Keratinocyte (primary cell): ENCODE data around the gene TUBGCP3. TPM values are rescaled to one million over a fixed set of nuclear protein-coding genes. Genes with fewer than 3 reads are reported as not detected.
A peak's percentile ranks its signal among the peaks of the same experiment; 100 is the strongest.

Source experiments
- DNase-seq: peaks from one replicate; pipeline ENCODE4 v3.0.0-alpha.2; 2011; ENCODE audit warnings: low read depth, missing footprints, low spot score
- FAIRE-seq: peaks from 2 replicates; lab custom pipeline; 2011; peaks lifted over from hg19 to GRCh38; lab: Jason Lieb, UNC
- H2AFZ ChIP-seq: 2 replicates; pipeline ENCODE4 v1.6.0; 2012; ENCODE audit warnings: low read length, control low read depth, inconsistent platforms; ENCODE audit not compliant: control insufficient read depth
- H3K27ac ChIP-seq: 2 replicates; pipeline ENCODE4 v1.5.1; 2011; ENCODE audit warnings: low read length; ENCODE audit not compliant: control insufficient read depth, insufficient read depth
- H3K27me3 ChIP-seq: 3 replicates; pipeline ENCODE4 v1.6.0; 2011; ENCODE audit warnings: low read length; ENCODE audit not compliant: control insufficient read depth, insufficient read depth; ENCODE audit errors: extremely low read depth
- H3K36me3 ChIP-seq, 2 experiments: 2 replicates in 1 of 2; 3 replicates in 1 of 2; pipeline ENCODE4 v1.5.1; 2011; ENCODE audit warnings: low read length in 2 of 2, mild to moderate bottlenecking in 1 of 2; ENCODE audit not compliant: control insufficient read depth in 2 of 2, insufficient read depth in 2 of 2; ENCODE audit errors: extremely low read depth in 1 of 2
- H3K4me1 ChIP-seq: 3 replicates; pipeline ENCODE4 v1.5.1; 2011; ENCODE audit warnings: low read length; ENCODE audit not compliant: control insufficient read depth, insufficient read depth; ENCODE audit errors: extremely low read depth
- H3K4me2 ChIP-seq: 3 replicates; pipeline ENCODE4 v1.6.0; 2011; ENCODE audit warnings: low read depth, low read length; ENCODE audit not compliant: control insufficient read depth, insufficient read depth; ENCODE audit errors: extremely low read depth
- H3K4me3 ChIP-seq, 3 experiments: fragments of 200-600 bp in 1 of 3; sonication (generic) in 1 of 3; 2 replicates in 2 of 3; 3 replicates in 1 of 3; pipeline ENCODE4 v1.5.1; 2011 to 2016; ENCODE audit warnings: low read length in 3 of 3, mild to moderate bottlenecking in 3 of 3, control low read depth in 2 of 3, inconsistent platforms in 1 of 3, low read depth in 1 of 3, mixed read lengths in 1 of 3, mixed run types in 1 of 3, moderate library complexity in 1 of 3; ENCODE audit not compliant: control insufficient read depth in 2 of 3, insufficient read depth in 2 of 3; ENCODE audit errors: extremely low read depth in 1 of 3
- H3K79me2 ChIP-seq: 2 replicates; pipeline ENCODE4 v1.6.0; 2012; ENCODE audit warnings: low read length; ENCODE audit not compliant: control insufficient read depth, insufficient read depth
- H3K9ac ChIP-seq: 3 replicates; pipeline ENCODE4 v1.6.0; 2011; ENCODE audit warnings: low read length; ENCODE audit not compliant: control insufficient read depth, insufficient read depth; ENCODE audit errors: extremely low read depth
- H3K9me1 ChIP-seq: 3 replicates; pipeline ENCODE4 v1.6.0; 2011; ENCODE audit warnings: low read length; ENCODE audit not compliant: control insufficient read depth, insufficient read depth; ENCODE audit errors: extremely low read depth
- H3K9me3 ChIP-seq: 2 replicates; pipeline ENCODE4 v1.5.1; 2012; ENCODE audit warnings: low read depth, low read length; ENCODE audit not compliant: control insufficient read depth
- H4K20me1 ChIP-seq: 3 replicates; pipeline ENCODE4 v1.6.0; 2011; ENCODE audit warnings: low read length; ENCODE audit not compliant: control insufficient read depth, insufficient read depth; ENCODE audit errors: extremely low read depth
- CTCF ChIP-seq, 3 experiments: IDR thresholded peaks in 1 of 3; conservative IDR thresholded peaks in 1 of 3; optimal IDR thresholded peaks in 1 of 3; 2 replicates in 2 of 3; 3 replicates in 1 of 3; pipeline versions ENCODE3 to v1.5.1; 2011; ENCODE audit warnings: low read length in 3 of 3, mild to moderate bottlenecking in 3 of 3, moderate library complexity in 2 of 3, control low read depth in 1 of 3, inconsistent platforms in 1 of 3; ENCODE audit not compliant: insufficient read depth in 2 of 3; ENCODE audit errors: extremely low read depth in 1 of 3
- EZH2 ChIP-seq: IDR thresholded peaks from one replicate; pipeline ENCODE4 v1.6.1; 2012; ENCODE audit warnings: inconsistent platforms, mild to moderate bottlenecking, low read length, moderate library complexity
- dilution Hi-C: fragments of 300-500 bp; cut with MboI; formaldehyde crosslinking; loops from one replicate; pipeline ENCODE4 v1.7.0; 2020; ENCODE audit warnings: low sequenced_read_pairs; ENCODE audit not compliant: extremely low pct_ligation_motif_present
- polyA plus RNA-seq, 5 experiments: library from polyadenylated mRNA; depleted of rRNA in 3 of 5; stranded (reverse) in 3 of 5; stranded (forward) in 1 of 5; unstranded in 1 of 5; fragments of >200 nt; gene quantifications; 1 replicate in 1 of 5; 2 replicates in 3 of 5; 3 replicates in 1 of 5; pipeline versions ENCODE4 v1.2.1 to v1.2.3, GENCODE V29; 2011 to 2012; ENCODE audit warnings: missing spikeins in 2 of 5, low read depth in 1 of 5, low replicate concordance in 1 of 5

Gene TUBGCP3
- polyA plus RNA-seq, 1 donor (not counting 4 experiments of a cell fraction or from before 2014, with no cell fraction given): 14.0 TPM

DNA sequence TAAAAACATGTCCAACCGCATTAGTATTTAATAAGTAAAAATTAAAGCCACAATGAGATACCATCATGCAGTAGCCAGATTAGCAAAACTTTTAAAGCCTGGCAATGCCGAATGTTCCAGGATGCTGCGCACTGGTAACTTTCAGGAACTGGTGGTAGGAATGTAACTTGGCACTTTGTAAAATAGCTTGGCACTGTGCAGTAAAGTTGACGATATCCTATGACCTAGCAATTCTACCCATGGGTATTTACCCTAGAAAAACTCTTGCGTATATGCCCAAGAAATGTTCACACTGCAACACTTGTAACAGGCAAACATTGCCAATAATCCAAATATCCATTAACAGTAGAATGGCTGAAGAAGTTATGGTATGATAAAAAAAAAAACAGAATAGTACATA, 114.1 kb downstream of the TUBGCP3 start:
- H3K27ac ChIP-seq: no peak overlapping the region
- H3K9me3 ChIP-seq: no peaks in the 10 kb centered on the region
- no peaks in the 10 kb centered on the region for H3K79me2 ChIP-seq
- no peaks in the 10 kb centered on the region for H3K36me3 ChIP-seq
- H3K4me1 ChIP-seq: no peaks in the 10 kb centered on the region
- dilution Hi-C loops: no loop called here
- H3K4me3 ChIP-seq: no peak overlapping the region
- no peaks in the 10 kb centered on the region for H3K27me3 ChIP-seq
- no peak overlapping the region for H2AFZ ChIP-seq
- no peak for DNase-seq
- no peaks in the 10 kb centered on the region for H4K20me1 ChIP-seq
- TF ChIP-seq CTCF (optimal IDR thresholded peaks at IDR 0.05 in 1 of 3, IDR thresholded peaks at IDR 0.05 in 1 of 3, conservative IDR thresholded peaks at IDR 0.05 in 1 of 3; ENCODE audit: extremely low read depth in 1 of 3, insufficient read depth in 2 of 3, low read length in 3 of 3) (peak in 1 of 3 experiments; percentile 20), EZH2 (no peak)
- no peak overlapping the region for H3K4me2 ChIP-seq
- FAIRE-seq: no peak
- no peaks in the 10 kb centered on the region for H3K9me1 ChIP-seq
- H3K9ac ChIP-seq: no peak overlapping the region

DNA sequence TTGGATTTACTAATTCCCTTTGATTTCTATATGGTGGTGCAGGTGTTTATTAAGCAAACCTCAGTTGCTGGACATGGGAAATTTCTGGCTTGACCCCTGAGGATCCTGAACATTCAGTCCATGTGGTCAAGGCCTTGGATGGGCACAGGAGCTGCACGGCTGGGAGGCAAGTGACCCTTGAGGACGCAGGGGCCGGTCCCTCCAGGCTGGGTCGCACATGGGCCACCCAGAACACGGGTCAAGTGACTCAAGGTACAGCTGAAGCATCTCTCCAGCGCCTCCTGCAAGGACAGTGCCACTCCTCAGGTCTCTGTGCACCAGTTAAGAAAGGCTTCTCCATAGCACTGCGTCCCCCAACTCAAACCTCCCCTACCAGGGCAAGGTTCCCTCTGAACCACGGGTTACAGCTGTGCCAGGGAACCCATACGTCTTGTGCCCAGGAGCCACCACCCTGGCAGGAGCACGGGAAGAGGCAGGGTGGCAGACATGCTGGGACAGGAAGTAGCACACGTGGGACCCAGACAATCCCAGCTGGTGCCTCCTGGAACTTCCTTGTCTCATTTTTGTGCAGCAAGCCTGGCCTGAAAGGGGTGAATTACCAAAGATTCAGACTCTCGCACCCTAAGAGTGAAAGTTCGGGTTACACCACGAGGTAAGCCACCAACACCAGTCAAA, 118.7 kb downstream of the TUBGCP3 start:
- H3K9me1 ChIP-seq: no peaks in the 10 kb centered on the region
- FAIRE-seq: no peak
- H3K4me2 ChIP-seq: no peak overlapping the region
- no peaks in the 10 kb centered on the region for H3K79me2 ChIP-seq
- H3K9ac ChIP-seq: no peak overlapping the region
- H2AFZ ChIP-seq: peak overlapping the region; percentile 64
- DNase-seq: no peak
- no peaks in the 10 kb centered on the region for H3K9me3 ChIP-seq
- H3K4me1 ChIP-seq: no peaks in the 10 kb centered on the region
- no peak overlapping the region for H3K4me3 ChIP-seq
- H4K20me1 ChIP-seq: no peaks in the 10 kb centered on the region
- no peaks in the 10 kb centered on the region for H3K36me3 ChIP-seq
- H3K27ac ChIP-seq: no peak overlapping the region
- H3K27me3 ChIP-seq: no peaks in the 10 kb centered on the region
- TF ChIP-seq EZH2: no peak
- no peak for TF ChIP-seq CTCF (optimal IDR thresholded peaks at IDR 0.05 in 1 of 3, IDR thresholded peaks at IDR 0.05 in 1 of 3, conservative IDR thresholded peaks at IDR 0.05 in 1 of 3; ENCODE audit: extremely low read depth in 1 of 3, insufficient read depth in 2 of 3, low read length in 3 of 3)
- dilution Hi-C loops: no loop called here
